Endometrial microvascular endothelial cells (primary cell): ENCODE results near the gene SLC25A13. TPM values are rescaled to one million over a fixed set of nuclear protein-coding genes. Genes with fewer than 3 reads are reported as not detected.

Experiments
- in situ Hi-C: cut with HindIII; loops from 2 replicates; pipeline ENCODE4 v1.10.0; 2017; ENCODE audit warnings: low sequenced_read_pairs, low pct_unique_long_range_greater_than_20kb; ENCODE audit errors: inconsistent ontology term
- total RNA-seq: library from RNA; depleted of rRNA; stranded (reverse); fragments of >200 nt; gene quantifications from one replicate; pipeline ENCODE4 v1.2.3, GENCODE V29; 2015; ENCODE audit errors: inconsistent ontology term

Gene SLC25A13
- total RNA-seq, 1 donor from 2014 or later, result 39.2 TPM

DNA sequence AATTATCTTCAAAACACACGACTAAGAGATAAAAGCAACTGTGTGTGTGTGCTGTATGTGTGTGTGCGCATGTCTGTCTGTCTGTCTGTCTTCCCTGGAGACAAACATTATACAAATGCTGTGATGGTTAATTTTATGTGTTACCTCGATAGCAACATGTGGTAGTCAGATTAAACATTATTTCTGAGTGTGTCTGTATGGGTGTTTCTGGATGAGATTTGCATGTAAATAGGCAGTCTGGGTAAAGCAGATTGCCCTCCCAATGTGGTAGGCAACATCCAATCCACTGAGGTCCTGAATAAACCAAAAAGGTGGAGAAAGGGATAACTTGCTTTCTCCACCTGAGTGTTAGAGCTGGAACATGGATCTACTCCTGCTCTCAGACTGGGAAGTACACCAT, 67.9 kb downstream of the SLC25A13 start:
- in situ Hi-C loops, result no loop called here

DNA sequence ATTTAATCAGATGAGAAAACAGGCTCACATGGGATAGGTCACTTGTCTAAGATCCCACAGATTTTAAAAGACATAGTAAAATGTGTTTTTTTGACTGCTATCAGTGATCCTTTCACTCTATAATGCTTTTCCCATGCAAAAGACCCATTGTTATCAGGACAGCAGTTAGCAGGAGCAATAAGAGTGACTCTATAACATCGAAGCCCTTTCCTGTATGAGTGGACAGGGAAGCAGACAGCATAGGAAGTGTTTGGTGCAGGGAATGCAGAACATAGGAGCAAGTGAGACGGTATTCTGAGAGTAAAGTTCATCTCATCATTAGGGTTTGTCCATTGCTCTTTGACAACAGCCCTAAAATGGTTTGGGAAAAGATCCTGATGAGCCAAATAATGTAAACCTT, 68.5 kb downstream of the SLC25A13 start:
- in situ Hi-C loops, result no loop called here

DNA sequence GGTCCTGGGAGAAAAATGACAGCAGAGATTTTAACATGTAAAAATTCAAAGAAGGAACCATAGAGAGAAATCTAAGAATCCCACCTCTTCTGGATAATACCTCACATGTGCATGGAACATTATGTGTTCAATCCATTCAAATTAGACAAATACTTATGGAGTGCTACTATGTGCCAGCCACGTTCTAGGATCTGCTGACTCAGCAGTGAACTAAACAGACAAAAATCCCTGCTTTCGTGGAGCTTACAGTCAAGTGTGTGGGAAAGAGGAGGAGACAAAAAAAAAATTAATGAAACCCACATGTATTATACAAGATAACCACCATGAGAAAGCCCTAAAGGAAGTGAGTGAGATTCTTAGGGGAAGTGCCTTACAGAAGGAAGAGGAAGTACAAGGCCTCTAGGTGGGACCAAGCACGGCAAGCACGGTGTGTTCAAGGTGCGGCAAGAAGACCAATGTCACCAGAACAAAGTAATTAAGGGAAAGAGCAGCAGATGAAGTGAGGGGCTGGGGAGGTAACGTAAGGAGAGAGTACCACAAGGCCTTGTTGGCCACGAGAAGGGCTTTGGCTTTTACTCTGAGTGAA, 71.0 kb downstream of the SLC25A13 start:
- in situ Hi-C loops, result no loop called here

DNA sequence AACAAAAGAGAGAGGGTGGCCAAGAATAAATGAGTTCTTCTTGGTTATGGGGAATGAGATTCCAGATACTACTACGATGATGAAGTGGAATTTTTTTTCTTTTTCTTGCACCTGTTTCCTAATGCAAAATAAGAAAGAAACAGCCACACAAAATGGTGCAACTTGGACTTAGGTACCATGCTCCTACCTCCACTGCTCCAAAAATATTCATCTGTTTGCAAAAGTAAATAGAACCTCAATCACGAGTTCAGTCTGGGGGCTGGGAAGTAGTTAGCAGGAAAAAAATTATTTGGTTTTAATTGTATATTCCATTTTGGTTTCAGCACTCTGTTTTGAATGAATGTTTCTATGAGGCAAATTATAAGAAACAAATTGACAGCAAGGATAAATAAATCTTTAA, 73.5 kb downstream of the SLC25A13 start:
- in situ Hi-C loops, result no loop called here

DNA sequence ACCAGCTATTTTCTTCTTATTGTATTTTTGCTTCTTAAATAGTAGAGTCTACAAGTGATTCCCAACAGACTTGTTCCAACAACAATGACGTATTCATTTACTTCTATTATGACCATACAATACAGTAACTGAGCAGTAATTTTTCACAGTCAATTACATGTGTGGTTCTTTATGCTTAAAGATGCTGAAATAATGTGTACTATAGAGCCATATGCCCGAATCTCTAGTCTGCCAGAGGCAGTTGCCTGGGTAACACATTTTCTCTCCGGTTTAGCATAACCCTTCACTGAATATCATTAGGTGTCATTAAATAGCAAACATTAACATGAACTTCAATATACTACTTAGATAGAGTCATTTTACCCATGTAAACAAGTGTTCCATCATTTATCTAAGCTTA, 75.0 kb downstream of the SLC25A13 start:
- in situ Hi-C loops, result no loop called here

DNA sequence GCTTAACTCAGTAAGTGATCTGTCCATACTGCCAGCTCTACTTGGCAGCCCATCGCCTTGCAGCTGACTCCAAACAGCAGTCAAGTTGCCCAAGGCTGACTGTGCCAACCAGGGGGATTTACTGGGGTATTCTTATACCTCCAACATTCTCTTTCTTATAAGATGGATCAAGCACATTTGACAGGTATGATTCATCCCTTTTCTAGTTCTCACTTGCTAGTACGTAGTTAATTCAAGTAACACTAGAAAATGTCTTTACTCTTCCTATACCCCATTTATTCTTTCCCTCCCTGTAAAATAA, 77.0 kb downstream of the SLC25A13 start:
- in situ Hi-C loops, result no loop called here

DNA sequence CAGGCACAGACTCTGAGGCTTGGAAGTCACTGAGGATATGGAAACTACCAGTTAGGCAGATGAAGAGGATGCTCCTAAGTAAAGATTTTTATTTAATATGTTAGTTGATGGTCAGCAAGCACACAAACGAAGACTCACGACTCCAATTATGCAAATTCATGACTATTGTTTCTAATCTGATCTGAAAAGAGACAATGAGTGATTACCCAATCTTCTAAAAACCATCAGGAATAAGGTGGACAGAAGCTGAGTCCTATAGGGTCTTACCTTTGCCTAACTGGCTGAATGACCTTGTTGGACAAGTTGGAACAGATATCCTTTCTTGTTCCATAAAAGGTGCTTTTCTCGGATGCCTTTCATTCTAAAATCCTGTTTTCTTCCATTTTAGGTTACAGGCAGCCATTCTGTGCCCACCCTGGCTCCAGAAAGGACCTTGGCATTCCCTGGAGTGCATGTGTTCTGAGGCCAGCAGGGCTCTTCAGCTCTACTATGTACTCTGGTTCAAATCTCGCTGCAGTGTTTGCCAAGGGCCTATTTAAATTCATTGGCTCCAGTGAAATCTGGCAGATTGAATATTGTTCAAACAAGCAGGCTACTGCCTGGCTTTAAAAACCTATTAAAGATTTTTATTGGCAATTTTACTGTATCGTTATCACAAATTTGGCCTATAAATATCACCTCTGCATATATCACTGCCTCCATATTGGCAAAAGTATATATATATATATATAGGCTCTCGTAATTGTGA, 77.5 kb downstream of the SLC25A13 start:
- in situ Hi-C loops, result no loop called here

DNA sequence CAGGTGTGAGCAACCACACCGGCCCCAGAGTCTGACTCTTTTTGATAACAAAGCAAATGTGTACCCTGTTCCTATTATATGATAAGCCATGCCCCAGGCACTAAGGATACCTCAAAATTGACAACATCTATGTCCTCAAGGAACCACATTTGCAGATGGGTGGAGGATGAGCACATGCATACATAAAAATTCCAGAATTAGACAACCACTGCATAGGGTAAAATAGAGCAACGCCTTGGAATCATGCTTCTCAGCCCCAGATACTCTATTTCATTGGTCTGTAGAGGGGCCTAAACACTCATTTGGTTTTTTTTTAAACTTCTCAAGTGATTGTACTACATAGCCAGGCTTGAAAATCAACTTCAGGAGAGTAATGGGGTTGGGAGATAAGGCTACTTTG, 78.7 kb downstream of the SLC25A13 start:
- in situ Hi-C loops, result no loop called here

DNA sequence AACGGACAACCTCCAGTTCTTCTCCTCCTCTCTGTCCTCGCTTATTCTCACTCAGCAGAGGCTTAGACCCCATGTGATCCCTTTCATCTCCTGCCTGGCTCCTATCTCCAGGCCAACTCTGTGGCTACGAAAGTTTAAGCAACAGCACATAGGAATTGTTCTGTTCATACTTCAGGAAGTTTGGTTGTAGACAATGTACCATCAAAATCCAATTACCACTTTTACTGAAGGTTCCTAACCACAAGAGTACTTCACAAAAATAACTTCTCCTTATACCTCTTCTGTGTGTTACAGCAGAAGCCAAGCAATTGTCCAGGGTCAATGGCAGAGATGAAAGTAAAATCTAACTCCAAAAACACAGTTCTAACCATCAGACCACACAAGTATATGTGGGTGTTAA, 80.0 kb downstream of the SLC25A13 start:
- in situ Hi-C loops, result no loop called here

DNA sequence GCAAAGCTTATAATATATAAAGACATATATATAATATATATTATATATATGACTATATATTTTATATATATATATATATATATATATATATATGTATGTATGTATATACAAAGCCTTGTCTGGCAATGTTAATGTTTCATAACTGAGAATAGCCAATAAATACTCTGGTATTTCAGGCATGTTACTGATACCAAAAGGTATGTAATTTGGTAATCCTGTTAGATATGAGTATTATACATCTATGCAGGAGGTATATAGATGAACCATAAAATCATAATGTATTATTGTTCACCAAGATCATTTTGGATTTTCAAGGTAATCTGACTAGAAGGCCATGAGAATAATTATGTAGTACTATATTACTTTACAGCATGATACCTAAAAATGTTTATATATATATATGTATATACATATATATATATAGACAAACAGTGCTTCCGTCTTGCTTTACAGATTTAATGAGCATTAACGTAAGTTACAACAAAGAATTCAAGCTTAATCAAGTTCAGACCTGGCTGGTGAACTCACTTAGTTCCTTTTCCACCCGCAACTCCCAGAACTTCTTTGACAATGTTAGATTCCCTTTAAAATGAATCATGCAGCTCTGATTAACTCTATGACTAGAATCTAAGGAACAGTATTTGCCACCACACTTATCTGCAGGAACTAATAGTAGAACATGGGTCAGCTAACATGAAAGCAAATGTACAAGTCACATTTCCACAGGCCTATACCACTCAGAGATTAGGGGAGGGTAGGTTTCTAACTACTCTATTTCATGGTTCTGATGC, 82.7 kb downstream of the SLC25A13 start:
- in situ Hi-C loops, result no loop called here

DNA sequence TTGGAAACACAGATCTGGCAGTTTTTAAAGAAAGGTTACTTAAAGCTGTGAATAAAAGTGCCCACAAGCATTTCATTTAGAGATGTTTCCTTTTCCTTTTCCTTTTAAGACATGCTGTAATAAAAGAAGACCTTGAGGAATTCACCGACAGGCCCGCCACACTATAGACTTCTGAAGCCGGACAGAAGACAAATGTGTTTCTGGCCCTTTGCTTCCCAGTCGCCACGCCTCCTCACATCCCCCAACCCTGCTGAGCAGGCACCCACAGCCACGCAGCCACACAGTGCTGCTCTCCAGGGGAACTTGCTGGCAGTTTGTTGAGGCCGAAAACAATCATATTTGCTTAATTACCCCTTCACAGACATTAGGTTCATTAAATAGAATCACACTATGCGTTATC, 83.4 kb downstream of the SLC25A13 start:
- in situ Hi-C loops, result no loop called here

DNA sequence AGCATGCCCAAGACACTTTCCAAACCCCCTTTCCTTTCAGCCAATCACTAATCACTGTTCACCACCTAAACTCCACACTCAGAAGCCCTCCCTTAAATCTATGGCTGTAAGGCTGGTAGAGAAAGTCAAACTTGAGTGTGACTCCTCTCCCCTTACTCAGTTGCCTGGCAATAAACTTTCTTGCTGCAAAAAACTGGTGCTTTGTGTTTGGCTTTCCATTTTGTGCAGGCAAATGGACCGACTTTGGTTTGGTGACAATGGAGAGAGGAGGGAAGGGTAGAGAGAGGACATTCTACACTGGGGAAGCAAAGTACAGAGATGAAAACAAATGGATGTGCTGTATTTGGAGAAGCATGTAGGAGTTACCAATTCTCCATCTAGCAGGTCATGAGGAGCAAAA, 84.9 kb downstream of the SLC25A13 start:
- in situ Hi-C loops, result no loop called here

DNA sequence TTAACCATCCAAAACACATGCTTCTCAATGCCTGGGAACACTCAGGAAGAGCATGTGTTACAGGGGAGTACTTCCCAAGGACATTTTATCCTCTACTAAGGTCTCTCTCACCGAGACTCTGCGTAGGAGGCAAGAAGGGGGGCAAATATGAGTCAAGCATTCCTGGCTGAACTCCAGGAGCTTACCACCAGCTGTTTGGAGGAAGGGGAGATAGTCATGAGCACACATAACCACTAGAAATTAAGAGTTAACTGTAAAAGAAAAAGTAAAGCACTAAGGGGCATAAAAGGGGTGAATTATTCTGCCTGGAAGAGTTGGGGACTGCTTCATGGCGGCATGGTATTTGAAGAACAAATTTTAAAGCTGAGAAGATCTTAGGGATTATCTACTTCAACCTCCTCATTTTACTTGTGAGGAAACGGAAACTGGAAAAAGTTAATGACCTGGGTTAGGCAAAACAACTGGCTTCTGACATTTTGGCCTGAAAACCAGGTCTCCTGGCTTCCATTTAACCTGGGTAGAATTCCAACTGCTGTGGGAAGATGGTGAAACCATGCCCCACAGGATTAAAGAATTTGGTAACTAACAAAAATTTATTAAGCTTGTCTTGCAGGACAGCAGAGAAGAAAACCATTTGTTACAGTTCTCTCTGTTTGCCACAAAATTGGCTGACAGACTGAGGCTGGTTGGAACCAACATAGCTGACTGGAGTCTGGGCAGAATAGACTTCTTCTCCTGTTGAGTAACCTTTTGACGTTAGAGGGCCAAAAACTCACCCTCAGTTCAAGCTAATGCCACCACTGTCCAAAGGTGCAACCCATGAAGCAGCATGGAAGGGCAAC, 85.5 kb downstream of the SLC25A13 start:
- in situ Hi-C loops, result no loop called here

DNA sequence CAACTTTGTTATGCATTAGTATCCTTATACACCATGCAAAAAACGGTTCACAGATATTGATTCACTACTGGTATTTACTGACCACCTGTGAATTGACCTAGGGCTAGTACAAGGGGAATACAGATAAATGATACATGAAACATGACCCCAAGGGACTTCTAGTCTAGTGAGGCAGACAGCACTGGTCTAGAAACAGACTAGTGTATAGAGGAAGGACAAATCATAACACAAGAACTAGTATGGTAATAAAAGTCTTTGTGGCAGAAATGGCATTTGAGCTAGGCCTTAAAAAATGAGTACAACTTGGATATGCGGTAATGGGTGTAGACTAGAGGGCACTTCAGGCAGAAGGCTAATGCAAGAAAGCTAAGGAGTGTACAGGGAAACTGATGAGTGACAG, 86.6 kb downstream of the SLC25A13 start:
- in situ Hi-C loops, result no loop called here

DNA sequence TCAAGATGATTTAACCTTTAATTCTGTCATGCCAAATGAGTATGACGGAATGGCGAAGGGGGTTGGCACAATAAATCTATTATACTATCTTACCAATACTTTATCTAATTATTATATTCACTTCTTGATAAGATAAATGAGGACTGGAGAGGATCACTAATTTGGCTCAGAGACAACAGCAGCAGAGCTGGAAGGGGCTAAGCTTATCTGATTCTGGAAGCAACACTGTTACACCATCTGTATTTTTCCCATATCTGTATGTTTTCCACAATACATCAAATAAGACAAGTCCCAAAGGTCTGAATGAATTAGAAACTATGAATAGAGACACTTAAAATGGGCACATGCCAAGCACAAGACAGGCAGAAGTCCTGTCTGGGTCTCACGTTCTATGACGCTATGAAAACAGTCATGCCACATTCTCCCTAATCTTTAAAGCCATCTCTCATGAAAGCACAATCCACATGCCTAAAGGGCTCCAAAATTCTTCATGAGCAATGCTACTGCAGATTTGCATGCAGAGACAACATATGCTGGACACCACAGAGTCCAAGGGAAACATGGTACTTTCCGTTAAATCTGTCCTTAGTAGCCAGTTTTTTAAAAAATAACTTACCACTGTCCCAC, 88.3 kb downstream of the SLC25A13 start:
- in situ Hi-C loops, result no loop called here

DNA sequence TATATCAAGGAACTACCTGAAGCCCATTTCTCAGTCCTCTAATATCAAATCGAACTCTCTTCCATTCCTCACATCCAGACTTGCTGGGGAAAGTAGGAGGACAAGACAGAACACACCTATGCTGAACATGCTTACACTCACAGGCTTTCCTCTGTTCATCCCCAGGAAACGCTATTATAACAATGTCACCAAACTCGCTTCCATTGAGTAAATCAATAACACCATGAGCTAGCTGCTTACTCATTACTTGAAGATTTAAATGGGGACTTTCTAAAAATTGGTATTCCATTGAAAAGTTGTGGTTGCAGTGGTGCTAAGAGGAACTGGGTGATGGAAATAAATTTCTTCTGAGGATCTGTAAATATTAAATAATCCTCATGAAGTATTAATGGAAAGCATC, 88.8 kb downstream of the SLC25A13 start:
- in situ Hi-C loops, result no loop called here

DNA sequence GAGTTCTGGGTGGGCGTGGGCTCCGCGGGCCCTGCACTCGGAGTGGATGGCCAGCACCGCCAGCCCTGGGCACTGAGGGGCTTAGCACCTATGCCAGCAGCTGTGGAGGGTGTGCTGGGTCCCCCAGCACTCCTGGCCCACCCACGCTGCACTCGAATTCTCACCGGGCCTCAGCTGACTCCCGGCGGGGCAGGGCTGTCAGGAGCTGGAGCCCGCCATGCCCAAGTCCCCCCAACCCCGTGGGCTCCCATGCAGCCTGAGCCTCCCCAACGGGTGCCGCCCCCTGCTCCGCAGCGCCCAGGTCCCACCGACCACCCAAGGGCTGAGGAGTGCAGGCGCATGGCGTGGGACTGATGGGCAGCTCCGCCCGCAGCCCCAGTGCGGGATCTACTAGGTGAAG, 93.1 kb downstream of the SLC25A13 start:
- in situ Hi-C loops, result no loop called here

DNA sequence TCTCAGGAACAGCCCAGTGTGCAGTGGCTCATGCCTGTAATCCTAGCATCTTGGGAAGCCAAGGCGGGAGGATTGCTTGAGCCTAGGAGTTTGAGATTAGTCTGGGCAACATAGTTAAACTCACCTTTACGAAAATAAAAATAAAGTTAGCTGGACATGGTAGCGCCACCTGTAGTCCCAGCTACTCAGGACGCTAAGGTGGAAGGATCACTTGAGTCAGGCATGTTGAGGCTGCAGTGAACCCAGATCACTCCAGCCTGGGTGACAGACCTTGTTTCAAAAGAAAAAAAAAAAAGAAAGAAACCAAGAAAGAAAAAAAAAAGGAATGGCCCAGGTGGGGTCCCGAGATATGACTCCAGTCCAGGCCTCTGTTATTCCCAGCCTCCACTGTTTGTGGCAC, 96.6 kb downstream of the SLC25A13 start:
- in situ Hi-C loops, result no loop called here

DNA sequence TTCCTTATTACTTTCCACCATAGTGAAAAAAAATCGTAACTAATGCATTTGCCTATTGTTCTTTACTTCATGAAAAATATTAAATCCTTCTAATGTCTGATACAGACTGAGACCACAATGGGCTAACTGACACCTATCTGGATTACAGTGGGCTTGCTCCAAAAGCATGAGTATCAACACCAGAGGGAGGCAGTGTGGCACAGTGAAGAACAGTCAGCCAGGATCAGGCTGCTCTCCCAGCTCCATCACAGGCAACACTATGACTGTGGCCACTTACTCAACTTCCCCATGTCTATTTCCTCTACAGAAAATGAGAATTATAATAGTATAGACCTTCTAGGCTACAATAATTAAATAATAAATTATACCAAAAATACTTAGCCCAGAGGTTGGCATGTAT, 97.2 kb downstream of the SLC25A13 start:
- in situ Hi-C loops, result no loop called here
